ENCODE data around the gene XCL2.
"Not testable (repeated sequence)": the region's sequence is repeated elsewhere in the genome, so short reads cannot be mapped to it uniquely, and the experiment has no call there.

The XCL2 gene

GRCh38 chr1:168583571-168583970, 39.8 kb upstream of the XCL2 start:
- Histone ChIP-seq H3K4me2 (ENCODE audit: low read length) (no peak overlapping the region), H3K36me3 (ENCODE audit: insufficient read depth, low read length) (no peaks in the 10 kb centered on the region), H3F3A (ENCODE audit: insufficient read depth, low read length) (no peaks in the 10 kb centered on the region), H2AFZ (ENCODE audit: low read length) (no peak overlapping the region), H3K79me2 (ENCODE audit: insufficient read depth, low read length) (no peaks in the 10 kb centered on the region), H3K4me3 (ENCODE audit: low read depth, low read length, poor library complexity, severe bottlenecking) (no peak overlapping the region), H3K9ac (ENCODE audit: low read length) (no peak overlapping the region), H3K27me3 (ENCODE audit: insufficient read depth, low read length) (no peaks in the 10 kb centered on the region), H3K9me3 (ENCODE audit: low read length) (no peaks in the 10 kb centered on the region), H3K27ac (ENCODE audit: low read depth, low read length, poor library complexity, severe bottlenecking) (no peak overlapping the region), H3K9me2 (ENCODE audit: low read depth, low read length) (no peaks in the 10 kb centered on the region), H3K4me1 (ENCODE audit: insufficient read depth, low read length, severe bottlenecking) (no peaks in the 10 kb centered on the region), H4K20me1 (ENCODE audit: insufficient read depth, low read length) (no peaks in the 10 kb centered on the region)
- TF ChIP-seq EZH2 (IDR thresholded peaks at IDR 0.05; ENCODE audit: borderline replicate concordance, low read length) (no peak), CTCF (IDR thresholded peaks at IDR 0.05; ENCODE audit: low read length) (no peak)

GRCh38 chr1:168582688-168583336, 39.0 kb upstream of the XCL2 start:
- Histone ChIP-seq H3K27ac (ENCODE audit: low read depth, low read length, poor library complexity, severe bottlenecking) (no peak overlapping the region), H3K36me3 (ENCODE audit: insufficient read depth, low read length) (no peaks in the 10 kb centered on the region), H2AFZ (ENCODE audit: low read length) (no peak overlapping the region), H3K9me3 (ENCODE audit: low read length) (no peaks in the 10 kb centered on the region), H3K9ac (ENCODE audit: low read length) (no peak overlapping the region), H4K20me1 (ENCODE audit: insufficient read depth, low read length) (no peaks in the 10 kb centered on the region), H3K4me2 (ENCODE audit: low read length) (no peak overlapping the region), H3F3A (ENCODE audit: insufficient read depth, low read length) (no peaks in the 10 kb centered on the region), H3K27me3 (ENCODE audit: insufficient read depth, low read length) (no peaks in the 10 kb centered on the region), H3K4me3 (ENCODE audit: low read depth, low read length, poor library complexity, severe bottlenecking) (no peak overlapping the region), H3K79me2 (ENCODE audit: insufficient read depth, low read length) (no peaks in the 10 kb centered on the region), H3K9me2 (ENCODE audit: low read depth, low read length) (no peaks in the 10 kb centered on the region), H3K4me1 (ENCODE audit: insufficient read depth, low read length, severe bottlenecking) (no peaks in the 10 kb centered on the region)
- no peak for TF ChIP-seq CTCF (IDR thresholded peaks at IDR 0.05; ENCODE audit: low read length)
- TF ChIP-seq EZH2 (IDR thresholded peaks at IDR 0.05; ENCODE audit: borderline replicate concordance, low read length) = no peak

GRCh38 chr1:168581817-168582572, 38.2 kb upstream of the XCL2 start:
- no peaks in the 10 kb centered on the region for H3K79me2 ChIP-seq (ENCODE audit: insufficient read depth, low read length)

GRCh38 chr1:168580991-168581390, 37.2 kb upstream of the XCL2 start:
- H3K36me3 ChIP-seq (ENCODE audit: insufficient read depth, low read length); H4K20me1 ChIP-seq (ENCODE audit: insufficient read depth, low read length); H3F3A ChIP-seq (ENCODE audit: insufficient read depth, low read length); H3K27me3 ChIP-seq (ENCODE audit: insufficient read depth, low read length); H3K9me2 ChIP-seq (ENCODE audit: low read depth, low read length); H3K4me1 ChIP-seq (ENCODE audit: insufficient read depth, low read length, severe bottlenecking); H3K9me3 ChIP-seq (ENCODE audit: low read length); H3K79me2 ChIP-seq (ENCODE audit: insufficient read depth, low read length); H3K4me2 ChIP-seq (ENCODE audit: low read length); H2AFZ ChIP-seq (ENCODE audit: low read length); H3K9ac ChIP-seq (ENCODE audit: low read length); H3K27ac ChIP-seq (ENCODE audit: low read depth, low read length, poor library complexity, severe bottlenecking); H3K4me3 ChIP-seq (ENCODE audit: low read depth, low read length, poor library complexity, severe bottlenecking): not testable (repeated sequence)

More at GRCh38 chr1:168581817-168582572, 38.2 kb upstream of the XCL2 start:
- Histone ChIP-seq H3K27ac (ENCODE audit: low read depth, low read length, poor library complexity, severe bottlenecking) (no peak overlapping the region), H3K4me1 (ENCODE audit: insufficient read depth, low read length, severe bottlenecking) (no peaks in the 10 kb centered on the region), H3K4me2 (ENCODE audit: low read length) (no peak overlapping the region), H3K9me2 (ENCODE audit: low read depth, low read length) (no peaks in the 10 kb centered on the region), H3F3A (ENCODE audit: insufficient read depth, low read length) (no peaks in the 10 kb centered on the region), H2AFZ (ENCODE audit: low read length) (no peak overlapping the region), H3K36me3 (ENCODE audit: insufficient read depth, low read length) (no peaks in the 10 kb centered on the region), H3K27me3 (ENCODE audit: insufficient read depth, low read length) (no peaks in the 10 kb centered on the region), H3K9ac (ENCODE audit: low read length) (no peak overlapping the region), H3K9me3 (ENCODE audit: low read length) (no peaks in the 10 kb centered on the region), H4K20me1 (ENCODE audit: insufficient read depth, low read length) (no peaks in the 10 kb centered on the region), H3K4me3 (ENCODE audit: low read depth, low read length, poor library complexity, severe bottlenecking) (no peak overlapping the region)
- TF ChIP-seq CTCF (IDR thresholded peaks at IDR 0.05; ENCODE audit: low read length) = no peak
- TF ChIP-seq EZH2 (IDR thresholded peaks at IDR 0.05; ENCODE audit: borderline replicate concordance, low read length) = no peak

GRCh38 chr1:168580290-168580689, 36.5 kb upstream of the XCL2 start:
- not testable (repeated sequence) for H3K4me3 ChIP-seq (ENCODE audit: low read depth, low read length, poor library complexity, severe bottlenecking); H3K4me2 ChIP-seq (ENCODE audit: low read length); H3F3A ChIP-seq (ENCODE audit: insufficient read depth, low read length); H3K79me2 ChIP-seq (ENCODE audit: insufficient read depth, low read length); H3K36me3 ChIP-seq (ENCODE audit: insufficient read depth, low read length); H3K9me3 ChIP-seq (ENCODE audit: low read length); H3K27ac ChIP-seq (ENCODE audit: low read depth, low read length, poor library complexity, severe bottlenecking); H4K20me1 ChIP-seq (ENCODE audit: insufficient read depth, low read length); H3K4me1 ChIP-seq (ENCODE audit: insufficient read depth, low read length, severe bottlenecking); H2AFZ ChIP-seq (ENCODE audit: low read length); H3K27me3 ChIP-seq (ENCODE audit: insufficient read depth, low read length); H3K9ac ChIP-seq (ENCODE audit: low read length); H3K9me2 ChIP-seq (ENCODE audit: low read depth, low read length)

Data from OCI-LY1 (cell line).